Stimulated activated CD4-positive, alpha-beta T cell treated with anti-CD3 and anti-CD28 coated beads, Interleukin-12 subunit alpha, Interleukin-12 subunit beta, amount 100 ng/mL, for 24 hours (primary cell): ENCODE data around the gene TIMM23.
A peak's percentile ranks its signal among the peaks of the same experiment; 100 is the strongest.
"Not testable (repeated sequence)": the region's sequence is repeated elsewhere in the genome, so short reads cannot be mapped to it uniquely, and the experiment has no call there.

ENCODE experiments used
- DNase-seq, 2 experiments: peaks; one replicate each; pipeline ENCODE4 v3.0.0-alpha.2; 2020; ENCODE audit warnings: low read depth in 2 of 2

The TIMM23 gene

GRCh38 chr10:46022978-46023702 is 50.9 kb downstream of the TIMM23 start:
- peak; percentile 50 to 79 for DNase-seq

GRCh38 chr10:46024948-46025347 is 52.7 kb downstream of the TIMM23 start:
- no peak for DNase-seq

- DNase-seq = no peak
Observed at GRCh38 chr10:46025406-46025805, 53.1 kb downstream of the TIMM23 start.

- no peak for DNase-seq
Observed at GRCh38 chr10:46026106-46026505, 53.8 kb downstream of the TIMM23 start.

GRCh38 chr10:46028584-46029460 is 56.5 kb downstream of the TIMM23 start:
- no peak for DNase-seq

GRCh38 chr10:46029461-46030030 is 57.3 kb downstream of the TIMM23 start:
- DNase-seq = no peak

GRCh38 chr10:46030091-46030937 is 58.0 kb downstream of the TIMM23 start, which contains the start of gene NCOA4:
Gene NCOA4, minus strand, starts transcription at chr10:46030623. Its CDS starts 13,943 bp downstream, at chr10:46016680.
- peak; percentile 90 to 95 for DNase-seq

- DNase-seq = no peak
Observed at GRCh38 chr10:46031648-46032532, 59.6 kb downstream of the TIMM23 start.

GRCh38 chr10:46033602-46034011 is 61.3 kb downstream of the TIMM23 start:
- no peak for DNase-seq

GRCh38 chr10:46035923-46036849 is 63.9 kb downstream of the TIMM23 start:
- no peak for DNase-seq

- no peak for DNase-seq
Observed at GRCh38 chr10:46037107-46037825, 65.0 kb downstream of the TIMM23 start.

- no peak for DNase-seq
Observed at GRCh38 chr10:46040004-46040403, 67.7 kb downstream of the TIMM23 start.

GRCh38 chr10:46042527-46042926 is 70.2 kb downstream of the TIMM23 start:
- no peak for DNase-seq

- DNase-seq = no peak
Observed at GRCh38 chr10:46046261-46046660, 74.0 kb downstream of the TIMM23 start, which contains the start of gene MSMB. Gene MSMB, minus strand, starts transcription at chr10:46046269. Its CDS starts 32 bp downstream, at chr10:46046237.

GRCh38 chr10:46048152-46048551 is 75.9 kb downstream of the TIMM23 start:
- DNase-seq = no peak

GRCh38 chr10:46049497-46049831 is 77.2 kb downstream of the TIMM23 start:
- DNase-seq = not testable (repeated sequence)

- no peak for DNase-seq
Observed at GRCh38 chr10:46050941-46051623, 78.8 kb downstream of the TIMM23 start.
